GM23248 (cell line): Measurements from ENCODE around the gene NBEA. TPM values are rescaled to one million over a fixed set of nuclear protein-coding genes. Genes with fewer than 3 reads are reported as not detected.

Experiments used
- DNase-seq: peaks from one replicate; pipeline ENCODE4 v3.0.0-alpha.2; 2015
- H2AFZ ChIP-seq: fragments of 200-600 bp; sonication (generic); 2 replicates; pipeline ENCODE4 v1.6.1; 2016; ENCODE audit warnings: antibody characterized with exemption
- H3F3A ChIP-seq: fragments of 200-600 bp; sonication (generic); 2 replicates; pipeline ENCODE4 v1.6.1; 2016; ENCODE audit warnings: mild to moderate bottlenecking, antibody characterized with exemption, mixed run types; ENCODE audit not compliant: insufficient read depth
- H3K27ac ChIP-seq: fragments of 200-600 bp; sonication (generic); 2 replicates; pipeline ENCODE4 v1.5.1; 2016; ENCODE audit warnings: mild to moderate bottlenecking
- H3K27me3 ChIP-seq: fragments of 200-600 bp; sonication (generic); replicated peaks from 2 replicates; pipeline ENCODE4 v1.6.1; 2016; ENCODE audit warnings: mild to moderate bottlenecking; ENCODE audit not compliant: insufficient read depth
- H3K36me3 ChIP-seq: fragments of 200-600 bp; sonication (generic); 2 replicates; pipeline ENCODE4 v1.6.1; 2016; ENCODE audit warnings: low read depth, mild to moderate bottlenecking
- H3K4me1 ChIP-seq: fragments of 200-600 bp; sonication (generic); 2 replicates; pipeline ENCODE4 v1.6.1; 2016; ENCODE audit warnings: mild to moderate bottlenecking; ENCODE audit not compliant: insufficient read depth
- H3K4me2 ChIP-seq: fragments of 200-600 bp; sonication (generic); one replicate; pipeline ENCODE4 v1.6.1; 2016; ENCODE audit warnings: mild to moderate bottlenecking; ENCODE audit not compliant: unreplicated experiment
- H3K4me3 ChIP-seq: fragments of 200-600 bp; sonication (generic); 2 replicates; pipeline ENCODE4 v1.5.1; 2016; ENCODE audit warnings: mild to moderate bottlenecking
- H3K79me2 ChIP-seq: fragments of 200-600 bp; sonication (generic); 2 replicates; pipeline ENCODE4 v1.6.1; 2016; ENCODE audit warnings: mild to moderate bottlenecking; ENCODE audit not compliant: insufficient read depth
- H3K9ac ChIP-seq: fragments of 200-600 bp; sonication (generic); 2 replicates; pipeline ENCODE4 v1.6.1; 2016; ENCODE audit warnings: mild to moderate bottlenecking
- H3K9me2 ChIP-seq: fragments of 200-600 bp; sonication (generic); 2 replicates; pipeline ENCODE4 v1.6.1; 2016; ENCODE audit warnings: mixed run types, mild to moderate bottlenecking, moderate library complexity; ENCODE audit not compliant: insufficient read depth
- H3K9me3 ChIP-seq: fragments of 200-600 bp; sonication (generic); one replicate; pipeline ENCODE4 v1.6.1; 2017; ENCODE audit warnings: low read depth
- H4K20me1 ChIP-seq: fragments of 200-600 bp; sonication (generic); 2 replicates; pipeline ENCODE4 v1.6.0; 2016; ENCODE audit not compliant: insufficient read depth
- EZH2 ChIP-seq: fragments of 200-600 bp; sonication (generic); IDR thresholded peaks from 2 replicates; pipeline ENCODE4 v1.6.1; 2018; ENCODE audit warnings: antibody characterized with exemption, mild to moderate bottlenecking; ENCODE audit not compliant: insufficient read depth, poor library complexity, severe bottlenecking
- EZH2phosphoT487 ChIP-seq: fragments of 200-600 bp; sonication (generic); IDR thresholded peaks from 2 replicates; pipeline ENCODE4 v1.6.1; 2018; ENCODE audit warnings: antibody characterized with exemption, moderate library complexity, mild to moderate bottlenecking, low read depth; ENCODE audit not compliant: insufficient read depth
- WGBS, 2 experiments: methylation state at CpG; one replicate each; pipeline ENCODE4 v1.1.6; 2015 to 2017; ENCODE audit warnings: low lambda C conversion rate in 2 of 2, low coverage in 1 of 2; ENCODE audit errors: missing lambda C conversion rate in 2 of 2; 5-methylcytosine and 5-hydroxymethylcytosine counted together
- in situ Hi-C: fragments of 300-500 bp; cut with MboI; formaldehyde crosslinking; loops from 2 replicates; pipeline ENCODE4 v1.15.0; 2020
- polyA plus RNA-seq: library from polyadenylated mRNA; unstranded; fragments of >200 nt; fragmentation: Nextera tagmentation; extraction: Ambion mirVana; gene quantifications from 2 replicates; pipeline ENCODE4 v1.2.1, GENCODE V29; 2016
- total RNA-seq: library from RNA; depleted of rRNA; stranded (reverse); fragments of >200 nt; shearing (Covaris generic); gene quantifications from 2 replicates; pipeline ENCODE4 v1.2.3, GENCODE V29; 2014

The NBEA gene
- total and polyA plus RNA-seq, 2 experiments from 2014 or later = 1.9 to 3.7 TPM

- Histone ChIP-seq H3K9me3 (no peaks in the 10 kb centered on the region), H3K4me2 (no peak overlapping the region), H4K20me1 (no peaks in the 10 kb centered on the region), H3K79me2 (no peaks in the 10 kb centered on the region), H3K4me1 (no peaks in the 10 kb centered on the region), H3K27me3 (no peaks in the 10 kb centered on the region), H3K9ac (no peak overlapping the region), H3K9me2 (no peaks in the 10 kb centered on the region), H2AFZ (no peak overlapping the region), H3K27ac (no peak overlapping the region), H3F3A (no peaks in the 10 kb centered on the region), H3K36me3 (no peaks in the 10 kb centered on the region), H3K4me3 (no peak overlapping the region)
- no peak for DNase-seq
- TF ChIP-seq EZH2 = no peak
- TF ChIP-seq EZH2phosphoT487 = no peak
- in situ Hi-C loops = loop anchor here (25.0 kb wide), 2 partner anchors 1353 to 1578 kb away; partner anchors contain the start of gene RFC3
These were observed 223.1 kb downstream of the NBEA start for GRCh38 chr13:35165205-35165604.

DNA sequence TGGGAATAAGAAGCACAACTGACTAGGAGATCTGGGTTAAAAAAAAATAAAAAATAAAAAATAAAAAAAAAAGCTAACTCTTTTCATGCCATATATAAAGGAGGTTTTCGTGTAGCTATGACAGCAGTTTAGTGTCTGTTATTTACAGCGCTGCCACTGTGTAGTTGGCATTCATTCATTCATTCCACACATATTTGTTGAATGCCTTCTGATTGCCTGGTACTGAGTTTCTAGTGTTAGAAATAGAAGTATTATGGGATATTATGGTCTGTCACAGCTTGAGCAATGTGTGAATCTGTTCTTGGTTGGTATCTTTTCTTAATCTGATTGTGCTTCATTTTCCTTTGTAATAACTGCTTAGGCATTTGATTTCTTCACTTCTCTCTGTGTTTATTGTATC is 237.4 kb downstream of the NBEA start:
- Histone ChIP-seq H3K27ac (peak overlapping the region; percentile 33), H3K27me3 (no peaks in the 10 kb centered on the region), H3K9me3 (no peaks in the 10 kb centered on the region), H2AFZ (no peak overlapping the region), H3K4me3 (peak overlapping the region; percentile 10), H3K36me3 (no peaks in the 10 kb centered on the region), H3K4me1 (peaks cover 28% of the 10 kb centered on the region), H3K4me2 (peak overlapping the region; percentile 23), H3K9ac (no peak overlapping the region), H3K79me2 (no peaks in the 10 kb centered on the region), H3K9me2 (no peaks in the 10 kb centered on the region), H3F3A (peaks cover 20% of the 10 kb centered on the region), H4K20me1 (no peaks in the 10 kb centered on the region)
- peak; percentile 71 for DNase-seq
- WGBS, 2 experiments = 5 to 15% methylated on average over 2 of the region's 2 CpGs
- in situ Hi-C loops = no loop called here
- TF ChIP-seq EZH2 (no peak), EZH2phosphoT487 (0 out of 2 replicates have a peak, but pooled peaks have one; percentile 20)

- Histone ChIP-seq H3K4me1 (peaks cover 28% of the 10 kb centered on the region), H3K4me2 (peak overlapping the region; percentile 23), H3K79me2 (no peaks in the 10 kb centered on the region), H3F3A (peaks cover 20% of the 10 kb centered on the region), H4K20me1 (no peaks in the 10 kb centered on the region), H3K27me3 (no peaks in the 10 kb centered on the region), H3K27ac (peak overlapping the region; percentile 33), H3K9me3 (no peaks in the 10 kb centered on the region), H3K36me3 (no peaks in the 10 kb centered on the region), H2AFZ (no peak overlapping the region), H3K4me3 (peak overlapping the region; percentile 10), H3K9me2 (no peaks in the 10 kb centered on the region), H3K9ac (no peak overlapping the region)
- TF ChIP-seq EZH2 (no peak), EZH2phosphoT487 (no peak)
- no peak for DNase-seq
- WGBS, 2 experiments = 64% methylated on average over 3 of the region's 3 CpGs
- in situ Hi-C loops = no loop called here
These were observed 238.0 kb downstream of the NBEA start for GRCh38 chr13:35179920-35180663.

- Histone ChIP-seq H3K9me2 (no peaks in the 10 kb centered on the region), H3K36me3 (no peaks in the 10 kb centered on the region), H3K9ac (no peak overlapping the region), H2AFZ (no peak overlapping the region), H3F3A (no peaks in the 10 kb centered on the region), H3K4me1 (no peaks in the 10 kb centered on the region), H4K20me1 (no peaks in the 10 kb centered on the region), H3K27ac (no peak overlapping the region), H3K4me3 (no peak overlapping the region), H3K9me3 (no peaks in the 10 kb centered on the region), H3K27me3 (no peaks in the 10 kb centered on the region), H3K4me2 (no peak overlapping the region), H3K79me2 (no peaks in the 10 kb centered on the region)
- in situ Hi-C loops = no loop called here
- WGBS, 2 experiments = 45 to 58% methylated on average over 2 of the region's 2 CpGs
- TF ChIP-seq EZH2phosphoT487 (no peak), EZH2 (no peak)
- no peak for DNase-seq
These were observed 248.2 kb downstream of the NBEA start for GRCh38 chr13:35190241-35190640.

GRCh38 chr13:35191883-35192282 is 249.8 kb downstream of the NBEA start:
- Histone ChIP-seq H3K4me2 (no peak overlapping the region), H3F3A (no peaks in the 10 kb centered on the region), H3K9ac (no peak overlapping the region), H2AFZ (no peak overlapping the region), H3K9me2 (no peaks in the 10 kb centered on the region), H4K20me1 (no peaks in the 10 kb centered on the region), H3K27ac (no peak overlapping the region), H3K27me3 (no peaks in the 10 kb centered on the region), H3K4me1 (no peaks in the 10 kb centered on the region), H3K4me3 (no peak overlapping the region), H3K79me2 (no peaks in the 10 kb centered on the region), H3K36me3 (no peaks in the 10 kb centered on the region), H3K9me3 (no peaks in the 10 kb centered on the region)
- in situ Hi-C loops = no loop called here
- TF ChIP-seq EZH2phosphoT487 = no peak
- TF ChIP-seq EZH2 = no peak
- DNase-seq = no peak
- WGBS, 2 experiments = 93 to 97% methylated on average over 2 of the region's 2 CpGs
